Ectodermal cell (in vitro differentiated cells): ENCODE measurements around the gene TSEN2.

Source experiments
- H3K27ac ChIP-seq: 2 replicates; pipeline ENCODE4 v1.7.0; 2013; ENCODE audit warnings: mild to moderate bottlenecking, low read depth, low read length; ENCODE audit not compliant: insufficient read depth, poor library complexity, severe bottlenecking
- H3K27me3 ChIP-seq: 2 replicates; pipeline ENCODE4 v1.7.0; 2013; ENCODE audit warnings: mild to moderate bottlenecking, low read length; ENCODE audit not compliant: insufficient read depth, control insufficient read depth, poor library complexity, severe bottlenecking
- H3K36me3 ChIP-seq: one replicate; pipeline ENCODE4 v1.7.0; 2013; ENCODE audit warnings: low read length; ENCODE audit not compliant: control insufficient read depth, insufficient read depth
- H3K4me1 ChIP-seq: one replicate; pipeline ENCODE4 v1.7.0; 2013; ENCODE audit warnings: low read length; ENCODE audit not compliant: control insufficient read depth, insufficient read depth
- H3K4me3 ChIP-seq: 2 replicates; pipeline ENCODE4 v1.7.0; 2013; ENCODE audit warnings: low read depth, low read length, control low read depth; ENCODE audit not compliant: insufficient read depth
- H3K9me3 ChIP-seq: 2 replicates; pipeline ENCODE4 v1.7.0; 2013; ENCODE audit warnings: mild to moderate bottlenecking, low read length, moderate library complexity; ENCODE audit not compliant: control insufficient read depth
- WGBS, 2 experiments: methylation state at CpG; one replicate each; pipeline ENCODE4 v1.1.7; 2013; ENCODE audit warnings: missing lambda C conversion rate in 2 of 2; 5-methylcytosine and 5-hydroxymethylcytosine counted together

The TSEN2 gene

DNA sequence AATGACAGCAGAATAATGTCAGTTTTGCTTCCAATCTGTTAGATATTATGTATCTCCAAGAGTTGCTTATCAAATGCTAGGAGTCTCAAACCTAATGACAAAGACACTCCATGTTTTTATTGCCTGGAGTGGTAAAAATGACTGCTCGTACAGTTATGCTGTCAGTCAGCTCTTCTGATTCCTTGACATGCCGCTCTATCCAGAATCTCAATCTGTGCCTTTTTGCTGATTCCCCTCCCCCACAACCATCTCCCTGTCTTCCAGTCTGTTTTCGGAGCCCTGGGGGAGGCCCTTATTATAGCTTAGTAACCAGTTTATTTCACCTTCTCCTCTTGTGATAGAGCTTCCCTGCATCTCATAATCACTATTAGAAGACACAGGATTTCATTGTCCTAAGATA, 75.2 kb downstream of the TSEN2 start:
- 84 to 90% methylated on average over 3 of the region's 3 CpGs for WGBS, 2 experiments
- H3K4me1 ChIP-seq, result peaks cover 30% of the 10 kb centered on the region
- H3K27me3 ChIP-seq, result no peaks in the 10 kb centered on the region
- no peaks in the 10 kb centered on the region for H3K36me3 ChIP-seq
- no peak overlapping the region for H3K27ac ChIP-seq
- H3K4me3 ChIP-seq, result no peak overlapping the region
- peaks cover under 1% of the 10 kb centered on the region for H3K9me3 ChIP-seq

DNA sequence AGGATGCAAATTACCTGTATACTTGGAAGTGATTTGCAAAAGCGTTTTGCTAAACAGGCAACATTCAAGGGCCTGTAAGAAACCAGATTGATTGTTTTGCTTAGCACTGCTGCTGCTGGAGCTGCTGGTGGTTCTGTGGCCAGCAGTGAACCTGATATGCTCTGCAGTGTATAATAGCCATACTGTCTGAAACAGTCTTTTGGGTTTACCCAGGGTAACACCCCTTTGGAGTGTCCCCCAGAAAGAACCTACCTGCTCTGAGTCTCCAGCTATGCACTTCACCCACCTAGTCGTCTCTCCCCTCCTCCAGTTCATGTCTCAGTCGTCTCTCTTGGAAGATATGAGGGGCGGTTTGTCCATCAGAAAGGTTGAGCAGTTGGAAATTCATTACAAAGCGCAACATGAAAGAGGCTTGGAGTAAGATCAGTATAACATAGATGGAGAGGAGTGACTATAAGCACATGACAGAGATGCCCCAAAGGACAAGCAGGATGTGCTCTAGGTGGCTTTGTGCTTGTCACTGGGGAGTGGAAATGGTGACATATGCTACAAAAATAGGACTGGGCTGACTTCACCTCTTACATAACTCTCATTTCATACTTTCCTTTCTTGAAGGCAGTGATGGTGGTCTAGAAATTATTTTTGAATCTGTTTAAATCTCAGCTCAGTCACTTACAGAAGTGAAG, 76.4 kb downstream of the TSEN2 start:
- Histone ChIP-seq H3K4me3 (no peak overlapping the region), H3K36me3 (no peaks in the 10 kb centered on the region), H3K9me3 (peaks cover 3% of the 10 kb centered on the region), H3K27me3 (no peaks in the 10 kb centered on the region), H3K27ac (no peak overlapping the region), H3K4me1 (peaks cover 30% of the 10 kb centered on the region)
- 92 to 94% methylated on average over 5 of the region's 5 CpGs for WGBS, 2 experiments

DNA sequence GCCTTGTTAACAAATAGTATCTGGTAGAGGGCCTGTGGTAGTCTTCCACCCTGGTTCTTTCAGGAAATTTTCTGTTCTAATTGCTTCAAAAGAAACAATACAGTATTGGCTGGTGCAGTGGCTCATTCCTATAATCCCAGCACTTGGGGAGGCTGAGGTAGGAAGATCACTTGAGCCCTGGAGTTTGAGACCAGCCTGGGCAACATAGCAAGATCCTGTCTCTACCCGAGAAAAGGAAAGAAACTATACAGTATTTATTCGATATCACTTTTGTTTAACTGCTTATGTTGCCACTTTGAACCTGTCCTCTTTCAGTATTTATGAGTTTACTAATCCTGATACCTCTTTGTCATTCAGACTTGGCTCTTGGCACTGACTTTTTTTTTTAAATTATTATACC, 77.1 kb downstream of the TSEN2 start:
- WGBS, 2 experiments, result 93 to 94% methylated on average over 2 of the region's 2 CpGs

DNA sequence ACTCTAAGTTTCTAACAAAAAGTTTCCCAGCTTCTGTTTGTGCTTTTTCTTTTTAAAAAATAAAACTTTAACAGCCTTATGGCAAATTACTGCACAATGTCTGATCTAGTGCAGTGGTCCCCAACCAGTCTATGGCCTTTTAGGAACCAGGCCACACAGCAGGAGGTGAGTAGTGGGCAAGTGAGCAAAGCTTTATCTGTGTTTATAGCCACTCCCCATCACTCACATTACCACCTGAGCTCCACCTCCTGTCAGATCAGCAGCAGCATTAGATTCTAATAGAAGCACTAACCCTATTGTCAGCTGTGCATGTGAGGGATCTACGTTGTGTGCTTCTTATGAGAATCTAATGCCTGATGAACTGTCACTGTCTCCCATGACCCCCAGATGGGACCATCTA, 78.2 kb downstream of the TSEN2 start:
- Histone ChIP-seq H3K4me1 (peaks cover 30% of the 10 kb centered on the region), H3K4me3 (no peak overlapping the region), H3K27ac (no peak overlapping the region), H3K36me3 (no peaks in the 10 kb centered on the region), H3K27me3 (no peaks in the 10 kb centered on the region), H3K9me3 (peaks cover 3% of the 10 kb centered on the region)
- WGBS, 2 experiments, result 71 to 81% methylated on average over 1 of the region's 1 CpG

More for the DNA sequence above, 77.1 kb downstream of the TSEN2 start:
- Histone ChIP-seq H3K27ac (no peak overlapping the region), H3K27me3 (no peaks in the 10 kb centered on the region), H3K4me3 (no peak overlapping the region), H3K9me3 (peaks cover 3% of the 10 kb centered on the region), H3K36me3 (no peaks in the 10 kb centered on the region), H3K4me1 (peaks cover 30% of the 10 kb centered on the region)

DNA sequence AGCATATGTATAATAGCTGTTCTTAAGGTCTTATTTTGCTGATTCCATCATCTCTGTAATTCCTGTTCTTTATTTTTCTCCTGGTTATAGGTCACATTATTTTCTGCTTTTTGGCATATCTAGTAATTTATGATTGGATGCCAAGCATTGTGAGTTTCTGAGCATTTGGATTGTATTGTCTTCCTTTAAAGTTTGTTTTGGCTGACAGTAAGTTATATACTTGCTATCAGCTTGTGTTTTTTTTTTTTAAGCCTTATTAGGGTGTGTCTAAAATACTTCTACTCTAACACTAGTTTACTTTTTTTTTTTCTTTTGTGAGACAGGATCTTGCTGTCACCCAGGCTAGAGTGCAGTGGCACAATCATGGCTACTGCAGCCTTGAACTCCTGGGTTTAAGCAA, 82.7 kb downstream of the TSEN2 start:
- H3K4me1 ChIP-seq, result peaks cover 14% of the 10 kb centered on the region
- peaks cover 16% of the 10 kb centered on the region for H3K36me3 ChIP-seq
- no peak overlapping the region for H3K4me3 ChIP-seq
- H3K9me3 ChIP-seq, result peaks cover 3% of the 10 kb centered on the region
- no peaks in the 10 kb centered on the region for H3K27me3 ChIP-seq
- H3K27ac ChIP-seq, result no peak overlapping the region

DNA sequence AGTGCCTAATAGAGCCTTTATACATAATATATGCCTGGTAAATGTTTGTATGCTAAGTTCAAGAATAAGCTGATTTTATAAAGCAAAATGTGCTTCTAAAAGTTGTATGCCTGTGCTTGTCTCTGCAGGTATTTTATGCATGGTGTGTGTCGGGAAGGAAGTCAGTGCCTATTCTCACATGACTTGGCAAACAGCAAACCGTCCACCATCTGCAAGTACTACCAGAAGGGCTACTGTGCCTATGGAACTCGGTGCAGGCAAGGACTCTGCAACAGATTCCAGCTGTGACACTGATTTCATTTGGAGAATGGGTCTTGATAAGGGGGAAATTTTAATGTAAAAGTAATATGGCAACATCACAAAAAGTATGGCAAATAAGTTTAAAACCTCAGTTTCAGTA, 84.5 kb downstream of the TSEN2 start:
- no peak overlapping the region for H3K27ac ChIP-seq
- no peaks in the 10 kb centered on the region for H3K4me1 ChIP-seq
- H3K27me3 ChIP-seq, result no peaks in the 10 kb centered on the region
- 91% methylated on average over 3 of the region's 3 CpGs for WGBS, 2 experiments
- H3K4me3 ChIP-seq, result no peak overlapping the region
- H3K36me3 ChIP-seq, result peaks cover 26% of the 10 kb centered on the region
- peaks cover 3% of the 10 kb centered on the region for H3K9me3 ChIP-seq

DNA sequence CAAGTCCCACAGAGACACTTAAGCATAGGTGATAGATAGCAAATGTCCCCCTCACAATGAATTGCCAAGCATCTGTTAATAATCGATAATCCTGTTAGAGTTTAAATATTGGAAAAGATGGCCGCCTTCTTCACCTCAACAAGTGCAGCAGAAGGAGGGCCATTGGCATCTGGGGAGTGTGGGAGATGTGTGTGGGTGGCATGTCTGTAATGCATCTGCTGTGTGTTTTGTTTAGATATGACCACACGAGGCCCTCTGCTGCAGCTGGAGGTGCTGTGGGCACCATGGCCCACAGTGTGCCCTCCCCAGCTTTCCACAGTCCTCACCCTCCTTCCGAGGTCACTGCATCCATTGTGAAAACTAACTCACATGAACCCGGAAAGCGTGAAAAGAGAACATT, 85.6 kb downstream of the TSEN2 start:
- Histone ChIP-seq H3K36me3 (peaks cover 32% of the 10 kb centered on the region), H3K4me3 (no peak overlapping the region), H3K27ac (no peak overlapping the region), H3K4me1 (no peaks in the 10 kb centered on the region), H3K9me3 (no peaks in the 10 kb centered on the region), H3K27me3 (no peaks in the 10 kb centered on the region)
- WGBS, 2 experiments, result 92 to 95% methylated on average over 6 of the region's 6 CpGs

DNA sequence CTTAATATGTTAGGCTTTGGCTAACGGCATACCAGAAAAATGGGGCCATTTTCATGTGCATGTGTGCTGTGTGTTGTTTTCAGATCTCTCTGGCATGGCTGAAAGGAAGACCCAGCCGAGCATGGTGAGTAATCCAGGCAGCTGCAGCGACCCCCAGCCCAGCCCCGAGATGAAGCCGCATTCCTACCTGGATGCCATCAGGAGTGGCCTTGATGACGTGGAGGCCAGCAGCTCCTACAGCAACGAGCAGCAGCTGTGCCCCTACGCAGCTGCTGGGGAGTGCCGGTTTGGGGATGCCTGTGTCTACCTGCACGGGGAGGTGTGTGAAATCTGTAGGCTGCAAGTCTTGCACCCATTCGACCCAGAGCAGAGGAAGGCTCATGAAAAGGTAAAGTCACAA, 87.7 kb downstream of the TSEN2 start:
- peaks cover 41% of the 10 kb centered on the region for H3K36me3 ChIP-seq
- no peaks in the 10 kb centered on the region for H3K27me3 ChIP-seq
- 93 to 94% methylated on average over 11 of the region's 11 CpGs for WGBS, 2 experiments
- H3K9me3 ChIP-seq, result no peaks in the 10 kb centered on the region
- H3K4me1 ChIP-seq, result no peaks in the 10 kb centered on the region
- no peak overlapping the region for H3K27ac ChIP-seq
- no peak overlapping the region for H3K4me3 ChIP-seq

DNA sequence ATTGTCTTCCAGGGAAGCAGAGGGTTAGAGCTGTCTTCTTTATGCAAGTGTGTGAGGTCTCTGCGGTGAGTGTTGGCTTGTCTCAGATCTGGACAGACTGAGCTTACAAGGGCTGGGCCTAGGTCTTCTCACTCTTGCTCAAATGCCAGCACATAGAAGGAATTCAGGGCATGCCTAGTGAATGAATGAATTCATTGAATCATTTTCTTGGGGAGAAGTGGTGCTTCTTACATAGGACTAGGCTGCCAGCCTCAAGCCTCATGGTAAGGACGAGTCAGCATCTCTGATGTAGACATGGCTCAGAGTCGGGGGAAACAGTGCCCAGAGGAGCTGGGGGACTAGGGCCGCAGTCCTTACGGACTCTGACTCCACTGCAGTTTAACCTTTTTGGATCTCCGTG, 89.9 kb downstream of the TSEN2 start:
- H3K36me3 ChIP-seq, result peaks cover 45% of the 10 kb centered on the region
- no peak overlapping the region for H3K4me3 ChIP-seq
- no peaks in the 10 kb centered on the region for H3K4me1 ChIP-seq
- no peaks in the 10 kb centered on the region for H3K9me3 ChIP-seq
- H3K27me3 ChIP-seq, result no peaks in the 10 kb centered on the region
- WGBS, 2 experiments, result 96 to 97% methylated on average over 6 of the region's 6 CpGs
- no peak overlapping the region for H3K27ac ChIP-seq

DNA sequence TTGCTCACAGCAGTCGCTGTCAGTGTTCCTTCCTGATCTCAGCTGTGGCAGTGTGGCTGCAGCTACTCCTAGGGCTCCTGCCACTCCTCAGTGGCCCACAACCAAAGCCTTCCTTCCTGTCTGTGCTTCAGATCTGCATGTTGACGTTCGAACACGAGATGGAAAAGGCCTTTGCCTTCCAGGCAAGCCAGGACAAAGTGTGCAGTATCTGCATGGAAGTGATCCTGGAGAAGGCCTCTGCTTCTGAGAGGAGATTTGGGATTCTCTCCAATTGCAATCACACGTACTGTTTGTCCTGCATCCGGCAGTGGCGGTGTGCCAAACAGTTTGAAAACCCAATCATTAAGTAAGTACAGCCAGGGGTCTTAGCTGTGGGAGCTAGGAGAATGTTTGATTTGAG, 90.4 kb downstream of the TSEN2 start:
- H3K27ac ChIP-seq, result no peak overlapping the region
- peaks cover 45% of the 10 kb centered on the region for H3K36me3 ChIP-seq
- no peaks in the 10 kb centered on the region for H3K4me1 ChIP-seq
- H3K4me3 ChIP-seq, result no peak overlapping the region
- no peaks in the 10 kb centered on the region for H3K27me3 ChIP-seq
- WGBS, 2 experiments, result 98% methylated on average over 7 of the region's 7 CpGs
- H3K9me3 ChIP-seq, result no peaks in the 10 kb centered on the region

DNA sequence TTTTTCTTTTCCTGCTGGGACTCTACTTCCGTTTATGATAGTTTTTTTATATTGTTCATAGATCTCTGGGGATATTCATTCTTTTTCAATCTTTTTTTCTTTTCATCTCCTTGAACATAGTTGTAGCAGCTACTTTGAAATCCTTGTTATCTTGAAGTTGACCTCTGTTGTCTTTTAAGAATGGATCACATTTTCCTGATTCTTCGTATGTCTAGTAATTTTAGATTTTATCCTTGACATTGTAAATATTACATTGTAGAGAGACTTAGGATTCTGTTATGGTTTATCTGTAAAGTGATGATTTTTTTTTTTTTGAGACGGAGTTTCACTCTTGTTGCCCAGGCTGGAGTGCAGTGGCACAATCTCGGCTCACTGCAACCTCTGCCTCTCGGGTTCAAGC, 93.1 kb downstream of the TSEN2 start:
- Histone ChIP-seq H3K4me3 (no peak overlapping the region), H3K4me1 (no peaks in the 10 kb centered on the region), H3K27me3 (no peaks in the 10 kb centered on the region), H3K27ac (no peak overlapping the region), H3K9me3 (no peaks in the 10 kb centered on the region), H3K36me3 (peaks cover 35% of the 10 kb centered on the region)
- 92 to 94% methylated on average over 3 to 5 of the region's 5 CpGs for WGBS, 2 experiments
